CD4-positive, alpha-beta T cell treated with Interleukin-2 at 100 ng/mL for 4 hours (primary cell): Measurements from ENCODE around the gene ZNF805.
"Not testable (repeated sequence)": the region's sequence is repeated elsewhere in the genome, so short reads cannot be mapped to it uniquely, and the experiment has no call there.

Source experiments
- DNase-seq: peaks from one replicate; pipeline ENCODE4 v3.0.0-alpha.2; 2020; ENCODE audit warnings: low spot score

ZNF805 gene

GRCh38 chr19:57269515-57270250 is 29.3 kb downstream of the ZNF805 start:
- no peak for DNase-seq

GRCh38 chr19:57271280-57271679 is 30.8 kb downstream of the ZNF805 start:
- no peak for DNase-seq

DNA sequence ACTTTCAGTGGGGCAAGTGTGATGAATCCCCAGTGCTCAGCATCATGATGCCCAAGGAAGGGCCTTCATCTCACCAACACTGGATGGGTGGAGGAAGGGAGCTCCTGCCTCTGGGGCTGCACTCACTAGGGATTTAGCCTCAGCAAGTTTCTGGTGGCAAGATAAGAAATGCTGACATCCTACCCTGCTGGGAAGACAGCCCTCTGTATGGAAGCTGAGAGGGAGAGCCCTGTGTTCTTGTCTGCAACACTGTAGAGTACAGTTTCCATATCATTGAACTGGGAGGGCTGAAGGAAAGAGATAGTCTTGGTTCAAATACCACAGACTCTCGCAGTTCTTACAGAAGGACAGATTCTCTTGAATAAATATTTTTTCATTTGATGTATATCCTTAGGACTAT is 32.6 kb downstream of the ZNF805 start:
- DNase-seq, result no peak

GRCh38 chr19:57276430-57276829 is 36.0 kb downstream of the ZNF805 start:
- DNase-seq, result no peak

DNA sequence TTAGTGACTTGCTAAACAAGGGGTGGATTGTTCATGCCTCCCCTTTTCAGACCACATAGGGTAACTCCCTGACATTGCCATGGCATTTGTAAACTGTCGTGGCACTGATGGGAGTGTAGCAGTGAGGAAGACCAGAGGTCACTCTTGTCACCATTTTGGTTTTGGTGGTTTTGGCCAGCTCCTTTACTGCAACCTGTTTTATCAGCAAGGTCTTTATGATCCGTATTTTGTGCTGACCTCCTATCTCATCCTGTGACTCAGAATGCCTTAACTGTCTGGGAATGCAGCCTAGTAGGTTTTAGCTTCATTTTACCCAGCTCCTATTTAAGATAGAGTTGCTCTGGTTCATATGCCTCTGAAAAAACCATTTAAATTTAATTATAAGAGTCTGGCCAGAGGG is 38.0 kb downstream of the ZNF805 start:
- DNase-seq, result not testable (repeated sequence)

DNA sequence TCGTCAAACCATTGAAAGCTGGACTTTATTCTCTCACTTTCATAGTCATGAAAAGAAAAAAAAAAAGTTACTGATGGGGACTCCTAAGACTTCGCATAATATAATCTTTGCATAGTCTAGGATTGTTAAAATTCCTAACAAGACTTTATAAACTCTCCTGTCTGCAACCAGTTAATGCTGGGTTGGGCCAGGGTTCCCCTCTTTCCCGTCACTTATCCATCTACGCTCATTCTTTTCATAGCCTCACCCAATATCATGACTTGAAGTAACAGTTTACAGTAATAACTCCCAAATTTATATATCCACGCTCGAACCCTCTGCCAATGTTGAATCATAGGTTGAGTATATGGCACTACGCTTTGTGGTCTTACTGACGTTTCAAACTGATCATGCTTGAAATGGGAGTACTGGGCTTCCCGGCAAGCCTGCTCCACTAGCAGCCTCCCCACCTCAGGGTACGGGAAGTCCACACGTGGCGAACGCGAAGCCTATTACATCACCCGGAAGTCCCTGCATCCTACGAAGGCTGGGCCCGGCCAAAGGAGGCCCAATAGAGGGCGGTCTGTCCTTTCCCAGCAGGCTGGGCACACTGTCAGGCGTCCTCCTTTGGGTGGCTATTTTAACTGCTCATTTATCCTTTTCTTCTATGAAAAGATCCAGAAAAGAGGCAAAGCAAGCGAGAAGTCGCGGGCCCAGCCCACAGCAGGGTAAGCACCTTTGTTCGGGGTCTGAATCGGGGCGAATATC is 39.2 kb downstream of the ZNF805 start:
- DNase-seq, result peak; percentile 78

GRCh38 chr19:57280165-57280961 is 39.9 kb downstream of the ZNF805 start, which contains the start of gene ZNF460:
Gene ZNF460 (plus strand): TSS chr19:57280485. CDS start chr19:57280807, 322 bp downstream.
- peak; percentile 97 for DNase-seq

DNA sequence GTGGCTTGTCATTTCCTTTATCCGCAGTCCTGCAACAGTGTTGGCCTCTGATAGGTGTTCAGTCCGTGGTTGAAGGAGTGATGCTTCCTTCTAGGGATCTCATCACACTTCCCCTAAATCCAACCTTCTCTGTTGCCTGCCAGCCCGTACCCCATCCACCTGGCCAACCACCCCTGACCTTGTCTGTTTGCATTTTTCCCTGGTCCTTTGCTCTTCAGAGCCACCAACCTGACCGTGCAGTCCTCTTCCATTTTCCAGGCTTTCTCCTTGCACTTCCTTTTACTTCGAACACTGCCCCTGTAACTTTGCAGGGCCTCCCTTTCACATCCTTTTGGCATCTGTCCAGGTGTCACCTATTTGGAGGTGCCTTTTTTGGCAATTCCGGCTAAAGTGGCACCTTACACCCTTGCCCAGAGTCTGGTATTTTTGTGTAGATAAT is 40.5 kb downstream of the ZNF805 start:
- DNase-seq, result peak; percentile 45

GRCh38 chr19:57282011-57282643 is 41.7 kb downstream of the ZNF805 start:
- DNase-seq, result no peak

DNA sequence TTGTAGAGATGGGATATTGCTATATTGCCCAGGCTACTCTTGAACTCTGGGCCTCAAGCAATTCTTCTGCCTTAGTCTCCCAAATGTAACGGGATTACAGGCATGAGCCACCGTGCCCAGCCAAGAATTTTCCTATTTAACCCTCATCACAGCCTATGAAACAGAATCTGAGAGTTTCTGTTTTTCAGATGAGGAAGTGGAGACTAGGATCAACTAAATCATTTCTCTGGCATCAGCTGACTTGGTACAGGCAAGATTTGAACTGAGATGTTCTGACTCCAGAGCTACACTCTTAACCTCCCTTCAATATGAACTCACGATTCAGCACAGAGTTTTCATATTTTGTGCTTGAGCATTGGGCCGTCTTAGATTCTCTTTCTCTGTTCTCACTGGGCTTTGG is 47.9 kb downstream of the ZNF805 start:
- DNase-seq, result no peak

GRCh38 chr19:57290970-57291369 is 50.5 kb downstream of the ZNF805 start:
- no peak for DNase-seq

GRCh38 chr19:57292547-57292946 is 52.1 kb downstream of the ZNF805 start:
- DNase-seq, result no peak

DNA sequence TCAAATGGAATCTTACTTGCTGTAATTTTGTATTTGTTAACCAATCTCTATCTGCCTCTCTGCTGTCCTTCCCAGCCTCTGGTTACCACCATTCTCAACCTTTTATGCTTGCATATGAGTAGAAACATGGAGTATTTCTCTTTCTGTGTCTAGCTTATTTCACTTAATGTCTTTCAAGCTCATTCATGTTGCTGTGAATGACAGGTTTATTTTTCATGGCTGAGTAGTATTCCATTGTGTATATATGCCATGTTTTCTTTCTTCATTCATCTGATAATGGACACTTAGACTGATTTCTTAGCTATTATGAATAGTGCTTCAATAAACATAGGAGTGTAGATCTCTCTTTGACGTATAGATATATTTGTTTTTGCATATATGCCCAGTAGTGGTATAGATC is 53.3 kb downstream of the ZNF805 start:
- DNase-seq, result no peak

GRCh38 chr19:57302020-57302465 is 61.6 kb downstream of the ZNF805 start:
- DNase-seq, result no peak

DNA sequence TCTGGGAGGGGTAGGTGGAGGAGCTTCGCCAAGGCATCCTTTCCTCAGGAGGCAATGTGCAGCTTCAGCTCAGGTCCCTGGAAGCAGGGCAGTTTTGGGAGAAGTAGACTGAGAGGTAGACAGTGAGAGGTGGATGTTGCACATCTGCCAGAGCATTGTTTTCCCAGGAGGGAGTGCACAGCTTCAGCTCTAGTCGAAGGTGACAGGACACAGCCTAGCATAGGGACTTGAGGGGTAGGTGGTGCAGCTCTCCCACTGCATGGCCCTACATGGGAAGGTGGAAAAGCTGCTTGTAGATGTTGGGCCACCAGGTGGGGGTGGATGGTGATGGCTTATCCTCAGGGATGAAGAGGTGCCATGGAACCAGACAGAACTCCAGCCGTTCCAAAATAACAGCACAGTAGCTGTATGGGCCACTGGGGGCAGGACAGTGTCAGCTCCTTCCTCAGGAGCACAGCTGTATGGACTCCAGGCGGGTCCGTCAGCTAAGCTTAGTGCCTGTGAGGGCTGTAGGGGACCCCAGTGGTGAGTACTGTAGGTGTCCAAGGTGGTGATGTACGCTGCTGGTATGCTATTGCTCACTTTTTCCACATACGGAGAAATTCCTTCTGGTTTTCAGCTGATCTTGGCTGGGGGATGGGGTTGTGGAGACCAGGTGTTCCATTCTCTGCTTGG is 62.4 kb downstream of the ZNF805 start:
- DNase-seq, result no peak
